K562 (cell line): ENCODE measurements around the gene RPS19BP1.

ENCODE experiments used
- CTCF ChIP-seq, 3 experiments: IDR thresholded peaks in 2 of 3; conservative IDR thresholded peaks in 1 of 3; 2 replicates each; pipeline ENCODE4 v1.5.1; 2011 to 2012; ENCODE audit warnings: low read length in 3 of 3, mild to moderate bottlenecking in 3 of 3, control low read depth in 2 of 3, improper control_type of control experiment in 1 of 3, inconsistent platforms in 1 of 3, low read depth in 1 of 3, mixed read lengths in 1 of 3, moderate library complexity in 1 of 3; ENCODE audit not compliant: insufficient read depth in 2 of 3
- DMBX1 ChIP-seq: fragments of 250-450 bp; sonication (Bioruptor Pico); IDR thresholded peaks from 2 replicates; pipeline ENCODE4 v1.8.0; 2022; ENCODE audit warnings: inconsistent platforms, mild to moderate bottlenecking, moderate library complexity, borderline replicate concordance
- EZH2 ChIP-seq: IDR thresholded peaks from 2 replicates; pipeline ENCODE4 v1.6.1; 2012; ENCODE audit warnings: low read depth, mild to moderate bottlenecking, inconsistent platforms, low read length, borderline replicate concordance
- HMGN3 ChIP-seq: IDR thresholded peaks from 2 replicates; pipeline ENCODE4 v1.6.1; 2011; ENCODE audit warnings: borderline replicate concordance, low read depth, mild to moderate bottlenecking, mixed read lengths, low read length; ENCODE audit not compliant: insufficient read length; ENCODE audit errors: extremely low read depth
- SIX5 ChIP-seq, 2 experiments: IDR thresholded peaks; 2 replicates each; pipeline ENCODE4 v1.6.1; 2011; ENCODE audit warnings: low read length in 2 of 2, borderline replicate concordance in 1 of 2, low read depth in 1 of 2, mild to moderate bottlenecking in 1 of 2, moderate library complexity in 1 of 2; ENCODE audit not compliant: insufficient read depth in 1 of 2
- SMAD3 ChIP-seq: fragments of 450-650 bp; formaldehyde crosslinking; conservative IDR thresholded peaks from 2 replicates; pipeline ENCODE4 v1.4.0; 2020; ENCODE audit warnings: mild to moderate bottlenecking
- TAF7 ChIP-seq: fragments of 450-650 bp; IDR thresholded peaks from 2 replicates; pipeline ENCODE4 v1.6.1; 2016; ENCODE audit warnings: missing genetic modification characterization, missing compliant biosample characterization
- YBX1 ChIP-seq: fragments of 450-650 bp; IDR thresholded peaks from 2 replicates; pipeline ENCODE4 v1.7.1; 2016; ENCODE audit warnings: mild to moderate bottlenecking
- ZNF311 ChIP-seq: fragments of 250-450 bp; sonication (Bioruptor Pico); IDR thresholded peaks from 2 replicates; pipeline ENCODE4 v1.4.0; 2020; ENCODE audit warnings: mild to moderate bottlenecking, moderate library complexity
- ZNF644 ChIP-seq: fragments of 200-800 bp; sonication (Bioruptor generic); IDR thresholded peaks from 2 replicates; pipeline ENCODE4 v1.6.1; 2016; ENCODE audit warnings: low read depth, missing genetic modification characterization, missing compliant biosample characterization
- TF ChIP-seq, protein P1 (sequence below): fragments of 250-450 bp; sonication (Bioruptor Pico); IDR thresholded peaks from 2 replicates; pipeline ENCODE4 v1.4.0; 2020; ENCODE audit warnings: mild to moderate bottlenecking, moderate library complexity
- TF ChIP-seq, protein P2 (sequence below): conservative IDR thresholded peaks from 2 replicates; pipeline ENCODE4 v1.6.1; 2011; ENCODE audit warnings: low read depth, mild to moderate bottlenecking, low read length; ENCODE audit not compliant: control insufficient read depth
- TF ChIP-seq, protein P3 (sequence below): sonication (generic); formaldehyde crosslinking; IDR thresholded peaks from 2 replicates; pipeline ENCODE4 v1.8.0; 2022; ENCODE audit warnings: mild to moderate bottlenecking, missing genetic modification reagents

DNA sequence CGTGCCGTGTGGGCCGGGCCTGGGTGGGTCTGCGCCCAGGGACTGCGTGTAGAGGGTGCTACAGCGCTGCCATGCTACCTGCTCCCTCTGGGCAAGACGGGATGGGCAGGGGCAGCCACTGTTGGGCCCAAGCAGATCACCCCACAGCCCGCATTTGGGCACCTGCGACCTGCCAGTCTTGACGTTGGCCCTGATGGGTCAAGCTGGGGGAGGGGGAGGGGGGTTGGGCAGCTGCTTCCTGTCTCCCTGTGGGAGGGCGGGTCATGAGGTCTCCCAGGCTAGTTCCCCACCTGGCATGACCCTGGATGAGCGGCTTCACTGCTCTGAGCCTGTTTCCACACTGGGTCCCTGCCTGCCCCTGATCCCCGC is 2.8 kb upstream of the RPS19BP1 start:
- no peak for TF ChIP-seq ZNF644 (tag)
- TF ChIP-seq ZNF311 (CRISPR knock-in tag): no peak
- TF ChIP-seq, protein P1, sequence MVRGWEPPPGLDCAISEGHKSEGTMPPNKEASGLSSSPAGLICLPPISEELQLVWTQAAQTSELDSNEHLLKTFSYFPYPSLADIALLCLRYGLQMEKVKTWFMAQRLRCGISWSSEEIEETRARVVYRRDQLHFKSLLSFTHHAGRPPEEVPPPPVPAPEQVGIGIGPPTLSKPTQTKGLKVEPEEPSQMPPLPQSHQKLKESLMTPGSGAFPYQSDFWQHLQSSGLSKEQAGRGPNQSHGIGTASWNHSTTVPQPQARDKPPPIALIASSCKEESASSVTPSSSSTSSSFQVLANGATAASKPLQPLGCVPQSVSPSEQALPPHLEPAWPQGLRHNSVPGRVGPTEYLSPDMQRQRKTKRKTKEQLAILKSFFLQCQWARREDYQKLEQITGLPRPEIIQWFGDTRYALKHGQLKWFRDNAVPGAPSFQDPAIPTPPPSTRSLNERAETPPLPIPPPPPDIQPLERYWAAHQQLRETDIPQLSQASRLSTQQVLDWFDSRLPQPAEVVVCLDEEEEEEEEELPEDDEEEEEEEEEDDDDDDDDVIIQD (CRISPR knock-in tag): no peak
- TF ChIP-seq YBX1: no peak
- TF ChIP-seq SMAD3 (CRISPR knock-in tag): no peak
- TF ChIP-seq, protein P2, sequence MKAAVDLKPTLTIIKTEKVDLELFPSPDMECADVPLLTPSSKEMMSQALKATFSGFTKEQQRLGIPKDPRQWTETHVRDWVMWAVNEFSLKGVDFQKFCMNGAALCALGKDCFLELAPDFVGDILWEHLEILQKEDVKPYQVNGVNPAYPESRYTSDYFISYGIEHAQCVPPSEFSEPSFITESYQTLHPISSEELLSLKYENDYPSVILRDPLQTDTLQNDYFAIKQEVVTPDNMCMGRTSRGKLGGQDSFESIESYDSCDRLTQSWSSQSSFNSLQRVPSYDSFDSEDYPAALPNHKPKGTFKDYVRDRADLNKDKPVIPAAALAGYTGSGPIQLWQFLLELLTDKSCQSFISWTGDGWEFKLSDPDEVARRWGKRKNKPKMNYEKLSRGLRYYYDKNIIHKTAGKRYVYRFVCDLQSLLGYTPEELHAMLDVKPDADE: no peak
- no peak for TF ChIP-seq CTCF (IDR thresholded peaks at IDR 0.05 in 2 of 3, conservative IDR thresholded peaks at IDR 0.05 in 1 of 3; ENCODE audit: insufficient read depth in 2 of 3, low read depth in 1 of 3, low read length in 3 of 3)
- TF ChIP-seq SIX5 (IDR thresholded peaks at IDR 0.05; ENCODE audit: borderline replicate concordance in 1 of 2, insufficient read depth in 1 of 2, low read depth in 1 of 2, low read length in 2 of 2): no peak
- TF ChIP-seq HMGN3: no peak
- TF ChIP-seq DMBX1 (CRISPR knock-in tag): no peak
- TF ChIP-seq, protein P3, sequence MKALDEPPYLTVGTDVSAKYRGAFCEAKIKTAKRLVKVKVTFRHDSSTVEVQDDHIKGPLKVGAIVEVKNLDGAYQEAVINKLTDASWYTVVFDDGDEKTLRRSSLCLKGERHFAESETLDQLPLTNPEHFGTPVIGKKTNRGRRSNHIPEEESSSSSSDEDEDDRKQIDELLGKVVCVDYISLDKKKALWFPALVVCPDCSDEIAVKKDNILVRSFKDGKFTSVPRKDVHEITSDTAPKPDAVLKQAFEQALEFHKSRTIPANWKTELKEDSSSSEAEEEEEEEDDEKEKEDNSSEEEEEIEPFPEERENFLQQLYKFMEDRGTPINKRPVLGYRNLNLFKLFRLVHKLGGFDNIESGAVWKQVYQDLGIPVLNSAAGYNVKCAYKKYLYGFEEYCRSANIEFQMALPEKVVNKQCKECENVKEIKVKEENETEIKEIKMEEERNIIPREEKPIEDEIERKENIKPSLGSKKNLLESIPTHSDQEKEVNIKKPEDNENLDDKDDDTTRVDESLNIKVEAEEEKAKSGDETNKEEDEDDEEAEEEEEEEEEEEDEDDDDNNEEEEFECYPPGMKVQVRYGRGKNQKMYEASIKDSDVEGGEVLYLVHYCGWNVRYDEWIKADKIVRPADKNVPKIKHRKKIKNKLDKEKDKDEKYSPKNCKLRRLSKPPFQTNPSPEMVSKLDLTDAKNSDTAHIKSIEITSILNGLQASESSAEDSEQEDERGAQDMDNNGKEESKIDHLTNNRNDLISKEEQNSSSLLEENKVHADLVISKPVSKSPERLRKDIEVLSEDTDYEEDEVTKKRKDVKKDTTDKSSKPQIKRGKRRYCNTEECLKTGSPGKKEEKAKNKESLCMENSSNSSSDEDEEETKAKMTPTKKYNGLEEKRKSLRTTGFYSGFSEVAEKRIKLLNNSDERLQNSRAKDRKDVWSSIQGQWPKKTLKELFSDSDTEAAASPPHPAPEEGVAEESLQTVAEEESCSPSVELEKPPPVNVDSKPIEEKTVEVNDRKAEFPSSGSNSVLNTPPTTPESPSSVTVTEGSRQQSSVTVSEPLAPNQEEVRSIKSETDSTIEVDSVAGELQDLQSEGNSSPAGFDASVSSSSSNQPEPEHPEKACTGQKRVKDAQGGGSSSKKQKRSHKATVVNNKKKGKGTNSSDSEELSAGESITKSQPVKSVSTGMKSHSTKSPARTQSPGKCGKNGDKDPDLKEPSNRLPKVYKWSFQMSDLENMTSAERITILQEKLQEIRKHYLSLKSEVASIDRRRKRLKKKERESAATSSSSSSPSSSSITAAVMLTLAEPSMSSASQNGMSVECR (CRISPR knock-in tag): no peak
- TF ChIP-seq EZH2: no peak
- TF ChIP-seq TAF7 (tag): no peak
